ENCODE results near the gene EGR2.
"Not testable (repeated sequence)": the region's sequence is repeated elsewhere in the genome, so short reads cannot be mapped to it uniquely, and the experiment has no call there.

EGR2 gene

DNA sequence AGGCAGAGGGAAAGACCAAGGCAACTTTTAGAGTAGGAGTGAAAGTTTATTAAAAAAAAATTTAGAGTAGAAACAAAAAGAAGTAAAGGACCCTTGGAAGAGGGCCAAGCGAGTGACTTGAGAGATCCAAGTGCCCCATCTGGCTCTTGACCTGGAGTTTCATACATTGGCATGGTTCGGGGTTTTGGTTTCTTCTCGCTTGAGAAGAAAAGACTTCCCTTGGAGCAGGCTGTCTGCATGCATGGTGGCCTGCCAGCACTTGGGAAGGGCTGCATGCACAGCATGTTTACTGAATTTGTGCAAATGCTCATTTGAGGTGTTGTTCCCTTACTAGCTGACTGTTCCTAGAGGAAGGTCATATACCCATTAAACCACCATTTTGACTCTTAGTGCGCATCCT lies 20.4 kb downstream of the EGR2 start:
- DNase-seq: no peak

DNA sequence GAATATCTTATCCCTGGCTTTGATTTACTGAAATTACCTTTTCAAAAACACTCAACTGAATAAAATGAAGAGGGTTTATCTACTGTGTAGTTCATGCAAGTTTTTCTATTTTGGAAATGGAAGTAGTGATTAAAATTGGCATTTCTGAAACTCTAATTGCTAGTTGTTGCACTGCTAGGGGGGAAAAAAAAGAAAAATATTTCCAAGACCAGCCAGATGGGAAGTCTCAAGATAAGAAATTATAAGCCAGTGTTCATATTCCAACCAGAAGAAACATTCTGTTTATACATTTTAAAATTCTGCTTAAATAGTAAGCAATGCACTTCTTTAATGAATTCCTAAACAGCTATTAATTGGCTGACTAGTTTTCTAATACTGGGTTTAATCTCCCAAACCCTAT lies 21.1 kb downstream of the EGR2 start:
- no peak for DNase-seq

DNA sequence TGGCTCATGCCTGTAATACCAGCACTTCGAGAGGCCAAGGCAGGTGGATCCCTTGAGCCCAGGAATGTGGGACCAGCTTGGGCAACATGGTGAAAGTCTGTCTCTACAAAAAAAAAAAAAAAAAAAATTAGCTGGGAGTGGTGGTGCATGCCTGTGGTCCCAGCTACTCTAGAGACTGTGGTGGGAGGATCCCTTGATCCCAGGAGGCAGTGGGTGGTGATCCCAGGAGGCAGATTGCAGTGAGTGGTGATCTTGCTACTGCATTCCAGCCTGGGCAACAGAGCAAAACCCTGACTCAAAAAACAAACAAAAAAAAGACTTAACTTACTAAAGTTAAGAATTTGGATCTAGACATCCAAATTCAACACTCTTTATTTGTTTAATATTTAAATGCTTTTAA lies 21.9 kb downstream of the EGR2 start:
- no peak for DNase-seq

DNA sequence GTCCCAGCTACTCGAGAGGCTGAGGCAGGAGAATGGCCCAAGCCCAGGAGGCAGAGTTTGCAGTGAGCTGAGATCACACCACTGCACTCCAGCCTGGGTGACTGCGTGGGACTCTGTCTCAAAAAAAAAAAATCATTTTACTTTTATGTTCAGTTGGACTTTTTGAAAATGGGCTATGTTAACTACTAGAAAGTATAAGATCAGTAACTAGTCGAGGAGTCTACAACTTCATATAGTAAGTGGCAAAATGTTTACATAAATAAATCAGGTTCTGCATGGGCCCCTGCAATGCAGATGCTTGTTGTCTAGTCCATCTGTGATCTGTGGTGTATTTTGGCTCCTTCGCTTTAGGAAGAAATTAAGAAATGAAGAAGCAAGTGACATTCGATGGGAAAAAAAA lies 23.9 kb downstream of the EGR2 start:
- no peak for DNase-seq

DNA sequence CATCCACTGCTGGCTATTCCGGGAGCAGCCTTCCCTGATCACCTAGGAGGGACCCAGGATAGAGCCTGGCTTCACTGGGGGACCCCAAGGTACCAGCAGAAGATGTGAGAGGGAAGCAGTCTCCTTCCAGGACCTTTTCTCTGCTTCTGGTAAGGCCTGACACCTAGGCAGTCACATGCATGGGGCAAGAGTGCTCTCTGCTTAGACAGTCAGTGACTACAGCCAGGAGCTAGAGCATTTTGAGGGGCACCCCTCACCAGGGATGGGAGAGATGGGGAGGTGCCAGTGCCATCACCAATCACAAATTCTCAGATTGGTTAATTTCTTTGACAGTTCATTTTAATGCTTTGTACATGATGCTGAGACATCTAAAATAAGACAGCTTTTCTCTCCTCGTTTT lies 25.6 kb downstream of the EGR2 start:
- DNase-seq: no peak

DNA sequence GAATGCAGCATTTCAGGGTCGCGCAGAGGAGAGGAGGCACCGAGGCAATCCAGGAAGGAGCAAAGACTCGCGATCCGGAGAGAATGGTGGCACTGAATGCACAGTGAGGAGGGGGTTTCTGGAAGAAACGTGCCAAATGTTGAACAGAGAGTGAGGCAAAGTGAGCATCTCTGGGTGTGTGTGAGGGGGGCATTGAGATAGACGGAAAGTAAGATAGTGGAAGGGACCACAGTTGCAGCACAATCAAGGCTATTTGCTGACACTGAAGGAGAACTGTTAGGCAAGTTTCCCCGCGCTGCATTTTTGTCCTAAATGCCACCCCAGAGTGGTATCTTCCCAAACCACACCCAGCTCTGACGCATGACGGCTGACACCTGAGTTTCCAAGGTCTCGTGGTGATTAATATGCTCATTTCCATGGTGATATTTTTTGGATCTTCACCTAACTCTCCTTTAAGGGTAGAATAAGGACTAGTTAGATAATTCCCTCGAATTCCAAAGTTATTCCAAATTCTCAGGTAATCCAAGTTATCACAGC lies 26.1 kb downstream of the EGR2 start:
- DNase-seq: peak in 1 of 58 donors; percentile 41

DNA sequence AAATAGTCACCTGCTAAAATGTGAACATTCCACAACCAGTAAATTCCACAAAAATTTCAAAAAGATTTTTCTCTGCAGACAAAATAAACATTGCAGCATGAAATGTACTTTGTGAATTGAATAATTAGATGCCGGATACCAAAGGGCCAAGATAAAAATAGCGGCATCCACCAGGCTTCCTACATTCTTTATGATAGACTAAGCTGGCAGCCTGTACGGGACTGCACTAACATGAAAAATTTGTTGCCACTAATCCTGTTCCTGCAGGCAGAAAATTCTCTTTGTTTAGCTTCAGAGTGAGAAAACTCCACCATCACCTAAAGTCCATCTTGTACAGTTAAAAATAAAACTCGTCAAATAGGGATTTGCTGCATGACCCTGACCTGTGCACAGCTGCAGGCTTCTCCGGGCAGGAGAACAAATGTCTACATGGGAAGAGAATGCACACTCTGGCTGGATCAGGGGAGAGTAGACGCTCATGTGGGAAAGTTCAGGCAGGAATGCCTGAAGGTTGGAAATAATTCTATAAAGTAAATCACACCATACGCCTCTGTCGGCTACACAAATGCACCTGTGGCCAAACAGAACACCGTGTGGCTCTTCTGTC lies 27.2 kb downstream of the EGR2 start:
- no peak for DNase-seq

DNA sequence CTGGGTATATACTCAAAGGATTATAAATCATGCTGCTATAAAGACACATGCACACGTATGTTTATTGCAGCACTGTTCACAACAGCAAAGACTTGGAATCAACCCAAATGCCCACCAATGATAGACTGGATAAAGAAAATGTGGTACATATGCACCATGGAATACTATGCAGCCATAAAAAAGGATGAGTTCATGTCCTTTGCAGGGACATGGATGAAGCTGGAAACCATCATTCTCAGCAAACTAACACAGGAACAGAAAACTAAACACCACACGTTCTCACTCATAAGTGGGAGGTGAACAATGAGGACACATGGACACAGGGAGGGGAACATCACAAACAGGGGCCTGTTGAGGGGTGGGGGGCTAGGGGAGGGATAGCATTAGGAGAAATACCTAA lies 27.9 kb downstream of the EGR2 start:
- not testable (repeated sequence) for DNase-seq

DNA sequence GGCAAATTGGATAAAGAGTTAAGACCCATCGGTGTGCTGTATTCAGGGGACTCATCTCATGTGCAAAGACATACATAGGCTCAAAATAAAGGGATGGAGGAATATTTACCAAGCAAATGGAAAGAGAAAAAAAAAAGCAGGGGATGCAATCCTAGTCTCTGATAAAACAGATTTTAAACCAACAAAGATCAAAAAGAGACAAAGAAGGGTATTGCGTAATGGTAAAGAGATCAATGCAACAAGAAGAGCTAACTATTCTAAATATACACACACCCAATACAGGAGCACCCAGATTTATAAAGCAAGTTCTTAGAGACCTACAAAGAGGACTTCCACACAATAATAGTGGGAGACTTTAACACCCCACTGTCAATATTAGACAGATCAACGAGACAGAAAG lies 31.6 kb downstream of the EGR2 start:
- not testable (repeated sequence) for DNase-seq

DNA sequence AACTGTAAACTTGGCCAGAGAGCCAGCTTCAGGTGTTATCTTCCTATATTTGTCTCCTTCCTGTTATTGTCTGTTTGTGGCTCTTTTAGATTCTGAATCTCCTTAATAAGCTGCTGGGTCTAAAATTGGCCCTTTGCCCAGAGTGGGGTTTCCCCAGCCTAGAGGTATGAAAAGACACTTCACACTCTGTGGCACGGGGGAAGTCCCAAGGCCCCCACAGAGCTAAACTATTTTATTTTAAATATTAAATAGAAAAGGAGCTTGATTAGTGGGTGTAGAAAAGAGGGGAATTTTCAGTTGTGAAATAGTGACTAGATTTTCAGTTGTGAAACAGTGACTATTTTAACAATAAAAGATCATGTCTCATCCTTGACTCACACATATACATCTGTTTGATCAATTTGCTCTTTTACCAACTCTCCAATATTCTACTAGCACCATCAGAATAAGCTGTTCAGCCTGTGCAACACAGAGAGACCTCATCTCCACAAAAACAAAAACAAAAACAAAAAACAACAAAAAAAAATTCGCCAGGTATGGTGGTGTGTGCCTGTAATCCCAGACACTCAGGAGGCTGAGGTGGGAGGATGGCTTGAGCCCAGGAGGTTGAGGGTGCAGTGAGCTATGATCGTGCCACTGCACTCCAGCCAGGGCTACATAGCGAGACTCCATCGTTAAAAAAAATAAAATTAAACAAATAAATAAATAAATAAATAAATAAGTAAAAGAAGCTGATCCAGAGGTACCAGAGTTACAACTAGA lies 36.5 kb downstream of the EGR2 start:
- DNase-seq: no peak

DNA sequence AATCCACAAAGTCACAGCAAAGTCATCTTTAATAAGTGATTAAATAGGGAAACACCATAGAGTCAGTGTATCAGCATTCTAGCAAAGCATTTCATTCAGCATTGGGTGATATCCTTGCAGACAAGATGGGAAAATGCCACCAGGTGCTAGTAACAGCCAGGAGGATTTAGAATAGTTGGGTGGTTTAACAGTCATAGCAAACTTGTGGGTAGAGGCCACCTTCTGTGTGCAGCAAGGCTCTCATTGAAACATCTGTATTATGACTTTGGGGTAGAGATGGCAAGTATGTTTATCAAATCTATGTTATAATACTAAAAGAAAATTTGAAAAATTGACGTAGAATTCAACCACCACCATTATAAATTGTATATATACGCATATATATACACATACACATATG lies 38.0 kb downstream of the EGR2 start:
- no peak for DNase-seq

DNA sequence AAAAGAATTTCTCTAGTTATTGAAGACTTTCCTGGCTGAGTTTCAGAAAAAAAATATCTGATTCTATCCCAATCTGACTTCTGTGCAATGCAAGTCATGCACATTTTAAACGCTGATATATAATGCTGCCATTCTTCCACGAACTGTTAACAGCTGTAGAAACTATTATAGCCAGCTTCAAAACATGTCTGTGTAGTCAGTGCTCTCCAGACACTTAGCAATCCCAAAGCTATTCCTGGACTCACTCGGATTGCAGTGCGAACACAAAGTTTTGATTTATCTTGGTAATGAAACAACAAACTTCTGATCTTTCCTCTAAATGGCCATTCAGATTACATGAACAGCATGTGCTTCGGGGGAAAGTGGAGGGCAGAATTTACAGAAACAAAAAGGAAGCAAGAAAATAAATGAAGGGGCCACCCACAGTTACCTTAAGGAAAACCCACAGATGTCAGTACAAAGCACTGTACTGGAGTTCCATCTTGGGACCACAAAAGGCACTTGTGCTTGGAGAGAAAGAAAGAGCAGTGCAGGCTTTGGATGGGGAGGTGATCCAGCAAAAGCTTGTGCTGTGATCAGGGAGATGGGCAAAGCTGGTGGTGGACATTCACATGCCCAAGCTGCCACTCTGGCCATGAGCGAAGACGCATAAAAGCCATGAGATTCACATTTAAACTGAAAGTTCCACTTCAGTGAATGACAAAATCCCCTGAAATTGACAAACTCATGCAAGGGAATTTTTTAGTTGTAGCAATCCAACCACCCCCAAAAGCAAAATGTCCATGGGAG lies 43.8 kb downstream of the EGR2 start:
- no peak for DNase-seq

DNA sequence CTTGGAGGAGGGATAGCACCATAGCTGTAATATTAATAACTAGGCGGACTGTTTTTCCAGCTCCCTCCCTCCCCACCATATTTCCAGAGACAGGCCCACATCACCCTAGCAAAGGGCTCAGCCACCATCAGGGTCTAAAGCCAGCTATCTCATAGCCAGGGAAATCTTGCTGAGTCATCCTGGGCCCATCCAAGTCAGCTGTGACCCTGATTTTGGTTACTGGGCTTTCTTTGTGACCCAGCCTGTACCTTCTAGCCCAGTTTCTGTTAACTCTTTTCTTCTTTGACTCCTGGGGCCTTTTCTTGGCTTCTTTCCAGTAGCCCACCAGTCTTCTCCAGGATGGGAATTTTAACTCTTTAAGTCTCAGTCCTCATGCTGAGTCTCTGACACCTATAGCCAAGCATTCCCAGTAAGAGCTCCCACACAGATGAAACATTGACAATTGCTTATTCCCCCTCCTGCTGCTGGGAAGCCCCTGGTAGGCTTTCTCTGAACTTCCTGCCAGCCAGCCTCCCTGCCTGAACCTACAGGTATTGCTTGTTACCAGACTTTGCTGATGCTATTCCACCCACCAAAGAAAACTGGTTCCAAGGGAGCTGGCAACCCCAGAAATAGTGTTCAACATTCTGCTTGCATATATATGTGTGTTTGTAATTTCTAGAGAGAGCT lies 46.5 kb downstream of the EGR2 start:
- DNase-seq: peak in 2 of 58 donors; percentile 3 to 32

DNA sequence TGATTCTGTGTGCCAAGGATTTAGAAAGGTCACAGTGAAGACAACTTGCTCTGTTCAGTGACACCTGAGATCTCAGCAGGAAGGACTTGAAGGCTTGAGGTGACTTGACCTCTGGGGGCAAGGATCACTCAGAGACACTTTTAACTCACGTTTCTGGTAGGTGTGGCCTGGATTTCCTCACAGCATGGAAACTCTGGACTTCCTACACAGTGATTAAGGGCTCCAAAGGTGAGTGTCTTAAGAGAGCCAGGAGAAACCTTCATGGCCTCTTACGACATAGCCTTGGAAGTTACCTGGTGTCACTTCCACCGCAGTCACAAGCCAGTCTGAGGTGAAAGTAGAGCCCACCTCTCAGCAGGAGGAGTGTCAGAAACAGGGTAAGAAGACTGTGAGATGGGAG lies 49.8 kb downstream of the EGR2 start:
- no peak for DNase-seq

DNA sequence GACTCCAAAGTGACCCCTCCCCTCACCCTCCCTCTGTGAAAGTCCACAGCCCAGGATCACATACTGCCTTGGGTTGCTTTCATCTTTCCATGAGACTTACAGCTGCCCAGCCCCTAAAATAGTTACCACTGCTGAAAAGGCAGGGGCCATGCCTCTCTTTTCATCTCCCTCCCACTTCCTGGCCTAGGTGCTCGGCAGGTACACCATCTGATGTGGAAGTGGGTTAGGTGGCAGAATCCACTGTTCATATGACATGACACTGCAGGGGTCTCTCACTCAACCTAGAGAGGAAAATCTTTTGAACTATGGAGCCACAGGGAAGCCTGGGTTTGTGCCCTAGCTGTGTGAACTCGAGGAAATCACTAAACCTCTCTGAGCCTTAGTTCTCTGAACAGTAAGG lies 50.4 kb downstream of the EGR2 start:
- no peak for DNase-seq

DNA sequence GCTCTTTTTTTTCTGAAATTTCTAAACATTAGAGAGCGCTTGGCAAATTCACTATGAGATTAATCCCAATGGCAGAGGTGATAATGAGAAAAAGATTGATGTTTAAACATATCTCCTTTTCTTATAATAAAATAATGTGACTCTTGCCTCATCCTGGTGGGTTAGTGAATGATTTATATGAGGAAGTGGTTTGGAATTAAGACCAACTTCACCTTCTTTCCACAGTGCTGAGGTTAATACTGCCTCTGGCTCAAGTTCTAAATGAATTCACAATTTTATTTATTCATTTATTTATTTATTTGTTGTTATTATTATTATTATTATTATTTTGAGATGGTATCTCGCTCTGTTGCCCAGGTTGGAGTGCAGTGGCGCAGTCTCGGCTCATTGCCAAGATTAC lies 52.2 kb downstream of the EGR2 start:
- no peak for DNase-seq

DNA sequence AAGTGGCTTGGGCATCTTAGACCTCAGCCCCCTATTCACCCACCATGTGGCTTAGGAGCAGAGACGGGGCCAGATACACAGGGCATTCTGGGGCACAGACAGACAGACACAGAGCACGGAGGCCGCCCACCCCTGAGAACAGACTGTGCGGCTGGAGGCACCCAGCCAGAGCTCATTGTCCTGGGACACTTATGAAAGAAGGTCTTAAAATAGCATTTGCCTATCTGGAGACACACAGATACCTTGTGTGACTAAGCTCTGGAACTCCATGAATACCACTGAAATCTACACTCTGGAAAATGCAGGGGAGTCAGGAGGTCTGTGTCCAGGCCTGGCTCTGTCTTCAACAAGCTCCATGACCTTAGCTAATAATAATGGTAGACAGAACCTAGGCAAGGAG lies 53.0 kb downstream of the EGR2 start:
- no peak for DNase-seq
